ENCODE results near the gene LDLRAD3. TPM values are rescaled to one million over a fixed set of nuclear protein-coding genes. Genes with fewer than 3 reads are reported as not detected.

The LDLRAD3 gene
- total and polyA plus RNA-seq, 3 donors from 2014 or later, result 7.1 to 14.6 (median 12.0) TPM

DNA sequence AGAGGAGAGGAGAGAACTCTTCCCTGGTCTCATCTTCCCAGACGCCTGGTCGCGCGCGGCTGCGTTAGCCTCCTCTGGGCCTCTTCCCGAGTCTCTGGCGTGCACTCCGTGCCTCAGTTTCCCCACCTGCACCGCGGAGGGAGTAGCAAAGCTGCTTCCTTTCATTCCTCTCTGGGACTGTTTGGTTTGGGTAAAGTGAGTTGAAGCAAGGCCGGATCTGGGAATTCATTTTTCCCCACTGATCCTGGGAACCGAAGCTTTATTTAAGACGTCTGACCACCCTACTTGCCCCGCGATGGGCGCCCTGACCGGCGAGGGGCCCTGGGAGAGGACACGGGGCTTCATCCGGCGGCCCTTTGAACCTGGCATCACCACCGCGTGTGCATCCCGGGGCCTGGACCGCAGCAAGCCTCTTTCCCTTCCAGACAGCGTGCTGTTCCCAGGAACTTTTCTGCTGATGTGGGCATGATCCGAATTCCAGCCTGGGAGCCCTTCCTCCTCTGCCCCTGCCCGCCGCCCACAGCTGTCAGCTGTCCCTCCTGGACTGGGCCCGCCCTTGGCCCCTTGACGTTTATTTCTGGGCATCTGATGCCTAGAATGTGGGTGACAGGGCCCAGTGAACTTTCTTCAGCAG lies 758 bp downstream of the LDLRAD3 start:
- intact Hi-C loops (cut with DNase I; ENCODE audit: low total_unique reads), result no loop called here
- 2 to 9% methylated on average over 27 to 32 of the region's 32 CpGs for WGBS, 2 donors
- no peak for TF ChIP-seq POLR2A (IDR thresholded peaks at IDR 0.05)
- TF ChIP-seq, protein P1, sequence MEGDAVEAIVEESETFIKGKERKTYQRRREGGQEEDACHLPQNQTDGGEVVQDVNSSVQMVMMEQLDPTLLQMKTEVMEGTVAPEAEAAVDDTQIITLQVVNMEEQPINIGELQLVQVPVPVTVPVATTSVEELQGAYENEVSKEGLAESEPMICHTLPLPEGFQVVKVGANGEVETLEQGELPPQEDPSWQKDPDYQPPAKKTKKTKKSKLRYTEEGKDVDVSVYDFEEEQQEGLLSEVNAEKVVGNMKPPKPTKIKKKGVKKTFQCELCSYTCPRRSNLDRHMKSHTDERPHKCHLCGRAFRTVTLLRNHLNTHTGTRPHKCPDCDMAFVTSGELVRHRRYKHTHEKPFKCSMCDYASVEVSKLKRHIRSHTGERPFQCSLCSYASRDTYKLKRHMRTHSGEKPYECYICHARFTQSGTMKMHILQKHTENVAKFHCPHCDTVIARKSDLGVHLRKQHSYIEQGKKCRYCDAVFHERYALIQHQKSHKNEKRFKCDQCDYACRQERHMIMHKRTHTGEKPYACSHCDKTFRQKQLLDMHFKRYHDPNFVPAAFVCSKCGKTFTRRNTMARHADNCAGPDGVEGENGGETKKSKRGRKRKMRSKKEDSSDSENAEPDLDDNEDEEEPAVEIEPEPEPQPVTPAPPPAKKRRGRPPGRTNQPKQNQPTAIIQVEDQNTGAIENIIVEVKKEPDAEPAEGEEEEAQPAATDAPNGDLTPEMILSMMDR (IDR thresholded peaks at IDR 0.05), result no peak
- H3K4me3 ChIP-seq, result peak overlapping the region; percentile 63 to 75
- peaks cover 6% of the 10 kb centered on the region for H3K4me1 ChIP-seq
- H3K36me3 ChIP-seq (ENCODE audit: low read depth, missing control alignments), result no peaks in the 10 kb centered on the region
- no peak for DNase-seq
- no peaks in the 10 kb centered on the region for H3K27me3 ChIP-seq
- H3K9me3 ChIP-seq, result no peaks in the 10 kb centered on the region
- H3K27ac ChIP-seq, result peak overlapping the region; percentile 66 to 90

GRCh38 chr11:35945137-35945518 lies 1.3 kb downstream of the LDLRAD3 start:
- Histone ChIP-seq H3K4me3 (peak overlapping the region in 1 of 2 donors; percentile 75), H3K4me1 (peaks cover 6% of the 10 kb centered on the region), H3K27me3 (no peaks in the 10 kb centered on the region), H3K9me3 (no peaks in the 10 kb centered on the region), H3K27ac (peak overlapping the region in 1 of 2 donors; percentile 90), H3K36me3 (ENCODE audit: low read depth, missing control alignments) (no peaks in the 10 kb centered on the region)
- intact Hi-C loops (cut with DNase I; ENCODE audit: low total_unique reads), result no loop called here
- WGBS, 2 donors, result 44 to 60% methylated on average over 2 of the region's 2 CpGs
- TF ChIP-seq, protein P1 (IDR thresholded peaks at IDR 0.05), result no peak
- TF ChIP-seq POLR2A (IDR thresholded peaks at IDR 0.05), result no peak
- no peak for DNase-seq

DNA sequence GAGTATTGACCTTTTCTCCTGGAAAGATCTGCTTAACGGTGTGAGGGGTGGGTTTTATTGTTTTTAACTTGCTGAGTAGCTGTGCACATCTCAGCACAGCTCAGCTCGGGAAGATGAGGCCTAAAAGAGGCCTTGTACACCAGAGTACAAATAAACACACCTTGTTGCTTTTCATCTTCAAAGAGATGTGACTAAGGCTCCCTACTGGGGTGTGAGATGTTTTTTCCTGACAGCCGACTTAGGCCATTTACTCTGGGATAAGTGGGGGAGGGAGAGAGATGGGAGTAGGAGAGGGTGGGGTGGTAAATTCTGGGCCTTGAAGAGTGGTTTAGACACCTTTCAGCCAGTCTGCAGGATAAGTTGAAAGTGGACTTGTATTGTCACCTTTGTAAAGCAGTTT lies 2.9 kb downstream of the LDLRAD3 start:
- Histone ChIP-seq H3K36me3 (ENCODE audit: low read depth, missing control alignments) (no peaks in the 10 kb centered on the region), H3K4me1 (peaks cover 6% of the 10 kb centered on the region), H3K4me3 (no peak overlapping the region), H3K9me3 (no peaks in the 10 kb centered on the region), H3K27me3 (no peaks in the 10 kb centered on the region), H3K27ac (no peak overlapping the region)
- TF ChIP-seq POLR2A (IDR thresholded peaks at IDR 0.05), result no peak
- TF ChIP-seq, protein P1 (IDR thresholded peaks at IDR 0.05), result no peak
- WGBS, 2 donors, result 59 to 63% methylated on average over 3 of the region's 3 CpGs
- DNase-seq, result no peak
- intact Hi-C loops (cut with DNase I; ENCODE audit: low total_unique reads), result no loop called here

- intact Hi-C loops (cut with DNase I; ENCODE audit: low total_unique reads), result no loop called here
- Histone ChIP-seq H3K36me3 (ENCODE audit: low read depth, missing control alignments) (no peaks in the 10 kb centered on the region), H3K9me3 (no peaks in the 10 kb centered on the region), H3K4me3 (no peak overlapping the region), H3K27ac (no peak overlapping the region), H3K27me3 (no peaks in the 10 kb centered on the region), H3K4me1 (peaks cover 6% of the 10 kb centered on the region)
- WGBS, 2 donors, result 89 to 98% methylated on average over 4 of the region's 4 CpGs
- no peak for DNase-seq
- no peak for TF ChIP-seq POLR2A (IDR thresholded peaks at IDR 0.05)
- TF ChIP-seq, protein P1 (IDR thresholded peaks at IDR 0.05), result no peak
These were observed 3.6 kb downstream of the LDLRAD3 start for GRCh38 chr11:35947437-35947836.

DNA sequence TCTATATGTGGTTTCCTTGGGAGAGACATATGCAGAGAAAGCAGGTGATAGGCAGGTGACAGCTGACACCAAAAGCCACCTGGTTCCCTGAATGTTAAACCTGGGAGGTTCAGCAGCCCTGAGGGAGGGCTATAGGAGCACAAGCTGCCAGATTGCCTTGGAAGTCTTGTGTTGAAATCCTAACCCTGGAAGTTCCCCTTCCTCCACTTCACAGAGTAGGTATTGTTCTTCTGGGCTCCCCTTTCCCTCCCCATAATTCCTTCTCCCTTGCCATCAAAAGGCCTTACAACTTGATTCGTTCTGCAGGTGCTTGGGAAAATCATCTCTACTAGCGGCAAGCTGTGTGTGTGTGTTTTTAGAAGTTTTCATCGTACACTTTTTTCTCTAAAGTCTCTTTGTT lies 5.4 kb downstream of the LDLRAD3 start:
- no peak overlapping the region for H3K27ac ChIP-seq
- peaks cover 7% of the 10 kb centered on the region for H3K4me1 ChIP-seq
- intact Hi-C loops (cut with DNase I; ENCODE audit: low total_unique reads), result no loop called here
- H3K4me3 ChIP-seq, result no peak overlapping the region
- H3K9me3 ChIP-seq, result no peaks in the 10 kb centered on the region
- H3K36me3 ChIP-seq (ENCODE audit: low read depth, missing control alignments), result no peaks in the 10 kb centered on the region
- DNase-seq, result no peak
- no peaks in the 10 kb centered on the region for H3K27me3 ChIP-seq
- TF ChIP-seq, protein P1 (IDR thresholded peaks at IDR 0.05), result no peak
- TF ChIP-seq POLR2A (IDR thresholded peaks at IDR 0.05), result no peak
- 70 to 84% methylated on average over 3 of the region's 3 CpGs for WGBS, 2 donors
